ENCODE data around the gene MGMT. TPM values are rescaled to one million over a fixed set of nuclear protein-coding genes. Genes with fewer than 3 reads are reported as not detected.

Gene MGMT
- polyA plus RNA-seq, 3 donors, result 9.5 to 23.5 (median 17.5) TPM

DNA sequence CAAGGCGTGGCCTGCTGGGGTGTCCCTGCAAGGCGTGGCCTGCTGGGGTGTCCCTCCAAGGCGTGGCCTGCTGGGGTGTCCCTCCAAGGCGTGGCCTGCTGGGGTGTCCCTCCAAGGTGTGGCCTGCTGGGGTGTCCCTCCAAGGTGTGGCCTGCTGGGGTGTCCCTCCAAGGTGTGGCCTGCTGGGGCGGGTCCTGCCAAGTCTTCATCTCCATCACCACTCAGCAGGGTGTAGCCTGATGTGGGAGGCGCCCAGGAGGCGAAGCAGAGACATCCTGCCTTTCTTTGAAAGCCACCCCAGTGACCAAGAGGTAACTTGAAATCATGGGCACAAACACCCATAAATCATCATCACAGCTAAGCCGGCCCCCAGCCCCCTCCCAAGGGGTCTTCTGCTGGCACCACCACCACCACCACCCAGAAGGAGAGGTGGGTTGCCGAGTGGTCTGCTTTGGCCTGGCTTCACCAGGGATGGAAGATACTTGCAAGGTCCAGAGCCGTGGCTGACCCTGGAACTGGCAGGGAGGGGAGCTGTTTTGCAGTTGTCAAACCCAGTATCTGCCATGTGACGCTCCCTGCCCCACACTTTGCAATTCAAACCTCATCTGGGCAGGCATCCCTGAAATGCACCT lies 306.4 kb downstream of the MGMT start:
- H3K36me3 Mint-ChIP-seq, result peaks cover 0 to 2% of the 10 kb centered on the region in 2 donors
- Histone ChIP-seq H3K79me2 (ENCODE audit: insufficient read depth, low read length) (no peaks in the 10 kb centered on the region), H3K9me3 (replicated peaks in 1 of 2; ENCODE audit: control insufficient read depth in 1 of 2, insufficient read depth in 1 of 2, low read length in 2 of 2) (no peaks in the 10 kb centered on the region), H3K27ac (ENCODE audit: low read depth in 1 of 2, low read length in 2 of 2) (no peak overlapping the region), H4K20me1 (ENCODE audit: insufficient read depth, low read length) (no peaks in the 10 kb centered on the region), H3K4me3 (replicated peaks in 1 of 3; ENCODE audit: low read depth in 2 of 3, low read length in 3 of 3) (no peak overlapping the region), H3K4me2 (replicated peaks; ENCODE audit: extremely low read depth, low read length, poor library complexity, severe bottlenecking) (no peak overlapping the region), H3K4me1 (ENCODE audit: control insufficient read depth in 1 of 2, insufficient read depth in 2 of 2, low read length in 2 of 2) (no peaks in the 10 kb centered on the region), H3K36me3 (replicated peaks in 1 of 2; ENCODE audit: control insufficient read depth in 1 of 2, insufficient read depth in 2 of 2, low read length in 2 of 2) (no peaks in the 10 kb centered on the region), H3K27me3 (ENCODE audit: control insufficient read depth in 2 of 2, insufficient read depth in 2 of 2, low read length in 2 of 2) (no peaks in the 10 kb centered on the region), H3K9ac (ENCODE audit: insufficient read depth, low read length, poor library complexity, severe bottlenecking) (no peak overlapping the region), H2AFZ (ENCODE audit: insufficient read depth, low read depth, low read length, poor library complexity, severe bottlenecking) (no peak overlapping the region)
- TF ChIP-seq, protein P1, sequence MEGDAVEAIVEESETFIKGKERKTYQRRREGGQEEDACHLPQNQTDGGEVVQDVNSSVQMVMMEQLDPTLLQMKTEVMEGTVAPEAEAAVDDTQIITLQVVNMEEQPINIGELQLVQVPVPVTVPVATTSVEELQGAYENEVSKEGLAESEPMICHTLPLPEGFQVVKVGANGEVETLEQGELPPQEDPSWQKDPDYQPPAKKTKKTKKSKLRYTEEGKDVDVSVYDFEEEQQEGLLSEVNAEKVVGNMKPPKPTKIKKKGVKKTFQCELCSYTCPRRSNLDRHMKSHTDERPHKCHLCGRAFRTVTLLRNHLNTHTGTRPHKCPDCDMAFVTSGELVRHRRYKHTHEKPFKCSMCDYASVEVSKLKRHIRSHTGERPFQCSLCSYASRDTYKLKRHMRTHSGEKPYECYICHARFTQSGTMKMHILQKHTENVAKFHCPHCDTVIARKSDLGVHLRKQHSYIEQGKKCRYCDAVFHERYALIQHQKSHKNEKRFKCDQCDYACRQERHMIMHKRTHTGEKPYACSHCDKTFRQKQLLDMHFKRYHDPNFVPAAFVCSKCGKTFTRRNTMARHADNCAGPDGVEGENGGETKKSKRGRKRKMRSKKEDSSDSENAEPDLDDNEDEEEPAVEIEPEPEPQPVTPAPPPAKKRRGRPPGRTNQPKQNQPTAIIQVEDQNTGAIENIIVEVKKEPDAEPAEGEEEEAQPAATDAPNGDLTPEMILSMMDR (IDR thresholded peaks at IDR 0.05), result no peak
- intact Hi-C loops (cut with micrococcal nuclease), result no loop called here
- no peak for DNase-seq
- H3K27me3 Mint-ChIP-seq (ENCODE audit: low read depth in 3 of 3), result no peaks in the 10 kb centered on the region
- peaks cover 0 to 14% (median 0%) of the 10 kb centered on the region in 7 donors for H3K9me3 Mint-ChIP-seq
- no peak overlapping the region for H3K27ac Mint-ChIP-seq
- H3K4me1 Mint-ChIP-seq, result peaks cover 8% of the 10 kb centered on the region
- WGBS (ENCODE audit: insufficient coverage), result 96% methylated on average over 5 of the region's 11 CpGs
- H3K4me3 Mint-ChIP-seq, result no peak overlapping the region

DNA sequence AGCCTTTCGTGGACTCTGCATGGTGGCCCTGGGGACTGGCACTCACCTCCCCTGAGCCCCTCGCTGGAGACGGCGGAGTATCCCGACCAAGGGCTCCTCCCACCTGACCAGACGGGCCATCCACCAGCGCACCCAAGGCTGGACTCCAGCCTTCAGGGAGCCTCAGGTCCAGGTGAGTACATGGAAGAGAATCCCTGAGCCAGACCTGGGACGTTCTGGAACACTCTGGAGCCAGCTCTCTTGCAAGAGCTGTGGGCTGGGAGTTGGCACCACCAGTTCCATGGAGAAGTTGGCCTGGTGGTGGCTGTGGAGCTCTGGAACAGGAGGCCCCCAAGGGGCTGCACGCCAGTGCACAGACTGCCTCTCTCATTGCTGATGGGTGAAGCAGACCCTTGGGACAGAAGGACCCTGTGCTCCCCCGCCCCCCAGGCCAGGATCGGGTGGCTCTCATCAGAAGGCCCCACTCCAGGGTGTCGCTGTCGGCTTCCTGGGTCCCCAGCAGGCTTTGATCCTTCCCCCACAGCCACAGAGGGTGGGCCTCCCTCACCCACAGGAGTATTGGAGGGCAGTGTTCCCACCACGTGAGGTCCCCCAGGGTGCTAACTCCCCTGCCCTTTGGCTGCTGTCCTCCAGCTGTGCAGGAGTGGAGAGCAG lies 307.2 kb downstream of the MGMT start:
- H3K9me3 ChIP-seq (replicated peaks in 1 of 2; ENCODE audit: control insufficient read depth in 1 of 2, insufficient read depth in 1 of 2, low read length in 2 of 2), result peaks cover 0 to 5% of the 10 kb centered on the region in 2 donors
- whole genome bisulfite sequencing (ENCODE audit: insufficient coverage), result 87% methylated on average over 10 of the region's 14 CpGs
- H3K4me1 ChIP-seq (ENCODE audit: control insufficient read depth in 1 of 2, insufficient read depth in 2 of 2, low read length in 2 of 2), result no peaks in the 10 kb centered on the region
- H3K36me3 Mint-ChIP-seq, result no peaks in the 10 kb centered on the region
- H3K36me3 ChIP-seq (replicated peaks in 1 of 2; ENCODE audit: control insufficient read depth in 1 of 2, insufficient read depth in 2 of 2, low read length in 2 of 2), result no peaks in the 10 kb centered on the region
- peaks cover 0 to 2% (median 2%) of the 10 kb centered on the region in 3 donors for H3K27me3 Mint-ChIP-seq (ENCODE audit: low read depth in 3 of 3)
- intact Hi-C loops (cut with micrococcal nuclease), result no loop called here
- H3K4me1 Mint-ChIP-seq, result peaks cover 8% of the 10 kb centered on the region
- H3K4me2 ChIP-seq (replicated peaks; ENCODE audit: extremely low read depth, low read length, poor library complexity, severe bottlenecking), result no peak overlapping the region
- H3K27ac ChIP-seq (ENCODE audit: low read depth in 1 of 2, low read length in 2 of 2), result no peak overlapping the region
- no peaks in the 10 kb centered on the region for H3K79me2 ChIP-seq (ENCODE audit: insufficient read depth, low read length)
- no peaks in the 10 kb centered on the region for H4K20me1 ChIP-seq (ENCODE audit: insufficient read depth, low read length)
- DNase-seq, result no peak
- no peak overlapping the region for H2AFZ ChIP-seq (ENCODE audit: insufficient read depth, low read depth, low read length, poor library complexity, severe bottlenecking)
- H3K9me3 Mint-ChIP-seq, result peaks cover 0 to 17% (median 4%) of the 10 kb centered on the region in 7 donors
- no peak overlapping the region for H3K4me3 ChIP-seq (replicated peaks in 1 of 3; ENCODE audit: low read depth in 2 of 3, low read length in 3 of 3)
- H3K27me3 ChIP-seq (ENCODE audit: control insufficient read depth in 2 of 2, insufficient read depth in 2 of 2, low read length in 2 of 2), result no peaks in the 10 kb centered on the region
- no peak overlapping the region for H3K4me3 Mint-ChIP-seq
- TF ChIP-seq, protein P1 (IDR thresholded peaks at IDR 0.05), result no peak
- H3K9ac ChIP-seq (ENCODE audit: insufficient read depth, low read length, poor library complexity, severe bottlenecking), result no peak overlapping the region
- no peak overlapping the region for H3K27ac Mint-ChIP-seq

Measured in CD14-positive monocyte (primary cell).